Measurements from ENCODE around the gene KCNK16.

GRCh38 chr6:39341937-39342336 is 19.4 kb upstream of the KCNK16 start:
- TF ChIP-seq CTCF (conservative IDR thresholded peaks at IDR 0.05; ENCODE audit: low read depth, low read length) (no peak), SMC3 (IDR thresholded peaks at IDR 0.05; ENCODE audit: low read depth, low read length) (no peak), FOS (IDR thresholded peaks at IDR 0.05; ENCODE audit: low read depth, low read length) (no peak), POLR2A (IDR thresholded peaks at IDR 0.05; ENCODE audit: low read depth, low read length) (no peak)

Measured in IMR-90 (cell line).